Tibial nerve (tissue), 4 donors: ENCODE results near the gene LLGL1. TPM values are rescaled to one million over a fixed set of nuclear protein-coding genes. Genes with fewer than 3 reads are reported as not detected.

Experiments used
- DNase-seq, 2 donors: peaks; one replicate each; pipeline ENCODE4 v3.0.0-alpha.2; 2019; ENCODE audit warnings: low spot score in 2 of 2
- H3K27ac ChIP-seq, 4 donors: fragments of 200-600 bp; sonication (generic) in 3 of 4; one replicate each; pipeline ENCODE4 v1.5.1; 2017 to 2019; ENCODE audit warnings: mild to moderate bottlenecking in 1 of 4
- H3K27me3 ChIP-seq, 2 donors: fragments of 200-600 bp; sonication (generic) in 1 of 2; one replicate each; pipeline versions ENCODE4 v1.5.1 to v1.6.0; 2017 to 2019
- H3K36me3 ChIP-seq, 3 donors: fragments of 200-600 bp; sonication (generic); one replicate each; pipeline ENCODE4 v1.5.1; 2018 to 2019
- H3K4me1 ChIP-seq, 4 donors: fragments of 200-600 bp; sonication (generic) in 3 of 4; one replicate each; pipeline ENCODE4 v1.5.1; 2017 to 2019
- H3K4me3 ChIP-seq, 4 donors: fragments of 200-600 bp; sonication (generic) in 3 of 4; one replicate each; pipeline ENCODE4 v1.5.1; 2017 to 2019; ENCODE audit warnings: mild to moderate bottlenecking in 1 of 4, moderate library complexity in 1 of 4
- H3K9me3 ChIP-seq, 4 donors: fragments of 200-600 bp; sonication (generic) in 3 of 4; one replicate each; pipeline ENCODE4 v1.5.1; 2017 to 2019
- EP300 ChIP-seq, 2 donors: sonication (generic); formaldehyde crosslinking; IDR thresholded peaks; one replicate each; pipeline ENCODE4 v1.6.1; 2017; ENCODE audit warnings: antibody characterized with exemption in 2 of 2, mild to moderate bottlenecking in 1 of 2
- POLR2A ChIP-seq, 2 donors: fragments of 450-650 bp; IDR thresholded peaks; one replicate each; pipeline ENCODE4 v1.6.1; 2017; ENCODE audit warnings: antibody characterized with exemption in 2 of 2, mild to moderate bottlenecking in 2 of 2, moderate library complexity in 2 of 2
- WGBS, 2 donors: methylation state at CpG; one replicate each; pipeline ENCODE4 v1.1.5; 2018; 5-methylcytosine and 5-hydroxymethylcytosine counted together
- total RNA-seq, 4 donors: library from RNA; depleted of rRNA; stranded (reverse); fragments of >200 nt; gene quantifications; one replicate each; pipeline ENCODE4 v1.1.0, GENCODE V29; 2016
- TF ChIP-seq, protein P1 (sequence below), 5 experiments: fragments of 200-600 bp in 3 of 5; fragments of 450-650 bp in 2 of 5; sonication (generic) in 3 of 5; IDR thresholded peaks; one replicate each; pipeline ENCODE4 v1.5.1; 2016 to 2019; ENCODE audit warnings: antibody characterized with exemption in 5 of 5, mild to moderate bottlenecking in 3 of 5, moderate library complexity in 2 of 5

LLGL1 gene
- total RNA-seq = 10 to 100 TPM; 20.9 to 30.2 (median 27.9) TPM

DNA sequence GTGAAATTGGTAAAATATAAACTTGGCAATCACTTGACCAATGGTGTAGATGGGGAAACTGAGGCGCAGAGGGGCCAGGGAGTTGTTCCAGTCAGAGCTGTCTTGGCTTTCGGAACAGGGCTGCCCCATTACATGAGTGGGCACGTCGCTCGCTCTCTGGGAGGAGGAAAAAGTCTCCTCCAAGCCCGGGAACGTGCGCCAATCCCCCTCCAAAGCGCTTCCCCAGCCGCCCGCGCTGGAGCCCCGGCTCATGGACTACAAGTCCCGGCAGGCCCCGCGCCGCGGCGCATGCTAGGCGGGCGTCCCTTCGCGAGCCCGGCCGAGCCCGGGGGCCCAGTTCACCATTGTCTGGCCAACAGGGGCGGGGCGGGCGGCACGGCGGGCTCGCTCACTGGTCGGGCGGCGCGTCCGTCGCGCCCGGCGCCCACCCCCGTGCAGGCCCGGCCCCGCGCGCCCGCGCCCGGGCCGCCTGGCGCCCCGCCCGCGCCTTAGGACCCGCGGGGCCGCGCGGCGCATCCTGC is at the start of gene LLGL1:
Gene LLGL1 (plus strand): TSS at position 515 of the 521 bp plus-strand sequence. CDS start 48 bp downstream, outside the sequence.
- TF ChIP-seq, protein P1, sequence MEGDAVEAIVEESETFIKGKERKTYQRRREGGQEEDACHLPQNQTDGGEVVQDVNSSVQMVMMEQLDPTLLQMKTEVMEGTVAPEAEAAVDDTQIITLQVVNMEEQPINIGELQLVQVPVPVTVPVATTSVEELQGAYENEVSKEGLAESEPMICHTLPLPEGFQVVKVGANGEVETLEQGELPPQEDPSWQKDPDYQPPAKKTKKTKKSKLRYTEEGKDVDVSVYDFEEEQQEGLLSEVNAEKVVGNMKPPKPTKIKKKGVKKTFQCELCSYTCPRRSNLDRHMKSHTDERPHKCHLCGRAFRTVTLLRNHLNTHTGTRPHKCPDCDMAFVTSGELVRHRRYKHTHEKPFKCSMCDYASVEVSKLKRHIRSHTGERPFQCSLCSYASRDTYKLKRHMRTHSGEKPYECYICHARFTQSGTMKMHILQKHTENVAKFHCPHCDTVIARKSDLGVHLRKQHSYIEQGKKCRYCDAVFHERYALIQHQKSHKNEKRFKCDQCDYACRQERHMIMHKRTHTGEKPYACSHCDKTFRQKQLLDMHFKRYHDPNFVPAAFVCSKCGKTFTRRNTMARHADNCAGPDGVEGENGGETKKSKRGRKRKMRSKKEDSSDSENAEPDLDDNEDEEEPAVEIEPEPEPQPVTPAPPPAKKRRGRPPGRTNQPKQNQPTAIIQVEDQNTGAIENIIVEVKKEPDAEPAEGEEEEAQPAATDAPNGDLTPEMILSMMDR (IDR thresholded peaks at IDR 0.05) = no peak
- peak; percentile 29 to 57 for TF ChIP-seq EP300 (IDR thresholded peaks at IDR 0.05)
- H3K36me3 ChIP-seq = no peaks in the 10 kb centered on the region
- H3K4me3 ChIP-seq = peak within 1 kb of the TSS; percentile 45 to 77 (median 61)
- H3K27ac ChIP-seq = peak within 1 kb of the TSS; percentile 63 to 84 (median 69)
- WGBS, 2 donors = 0 to 1% methylated on average over 8 to 57 of the region's 60 CpGs
- H3K27me3 ChIP-seq = no peaks in the 10 kb centered on the region
- peak; percentile 94 to 96 for DNase-seq
- H3K4me1 ChIP-seq = peaks cover 0 to 41% (median 16%) of the 10 kb centered on the region in 4 donors
- H3K9me3 ChIP-seq = no peaks in the 10 kb centered on the region

DNA sequence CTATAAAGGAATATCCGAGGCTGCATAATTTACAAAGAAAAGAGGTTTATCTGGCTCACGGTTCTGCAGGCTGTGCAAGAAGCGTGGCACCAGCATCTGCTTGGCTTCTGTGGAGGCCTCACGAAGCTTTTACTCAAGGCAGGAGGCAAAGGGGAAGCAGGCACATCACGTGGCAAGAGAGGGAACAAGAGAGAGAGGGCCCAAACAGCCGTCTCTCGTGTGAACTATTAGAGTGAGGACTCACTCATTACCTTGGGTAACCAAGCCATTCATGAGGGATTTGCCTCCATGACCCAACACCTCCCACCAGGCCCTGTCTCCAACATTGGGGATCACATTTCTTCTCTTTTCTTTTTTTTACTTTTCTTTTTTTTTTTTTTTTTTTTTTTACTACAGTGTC is 49.3 kb upstream of the LLGL1 start:
- peaks cover 0 to 2% (median 0%) of the 10 kb centered on the region in 4 donors for H3K4me1 ChIP-seq
- H3K9me3 ChIP-seq = no peaks in the 10 kb centered on the region
- H3K27me3 ChIP-seq = no peaks in the 10 kb centered on the region
- H3K4me3 ChIP-seq = no peak overlapping the region
- 68 to 75% methylated on average over 7 of the region's 7 CpGs for WGBS, 2 donors
- peaks cover 0 to 22% (median 0%) of the 10 kb centered on the region in 3 donors for H3K36me3 ChIP-seq
- H3K27ac ChIP-seq = no peak overlapping the region
- peak in 1 of 2 donors; percentile 34 for DNase-seq
- no peak for TF ChIP-seq POLR2A (IDR thresholded peaks at IDR 0.05)
- no peak for TF ChIP-seq EP300 (IDR thresholded peaks at IDR 0.05)
- TF ChIP-seq, protein P1 (IDR thresholded peaks at IDR 0.05) = no peak

DNA sequence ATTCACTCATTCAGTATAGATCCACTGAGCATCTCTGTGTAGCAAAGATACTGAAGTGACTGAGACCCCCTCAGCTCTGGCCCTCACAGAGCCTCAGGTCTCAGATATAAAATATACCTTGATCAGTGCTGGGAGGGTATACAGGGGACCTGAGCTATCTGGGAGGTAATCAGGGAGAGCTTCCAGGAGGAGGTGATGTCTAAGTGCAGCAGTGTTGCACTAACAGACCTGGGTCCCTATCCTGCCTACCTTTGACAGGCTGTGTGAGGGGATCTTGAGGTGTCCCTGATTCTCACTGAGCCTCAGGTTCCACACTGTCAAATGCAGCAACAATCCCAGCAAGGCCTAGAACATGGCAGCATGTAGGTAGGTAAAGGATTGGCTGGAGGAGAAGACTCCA is 48.3 kb upstream of the LLGL1 start:
- H3K4me3 ChIP-seq = no peak overlapping the region
- peaks cover 0 to 12% (median 6%) of the 10 kb centered on the region in 4 donors for H3K4me1 ChIP-seq
- no peak for DNase-seq
- H3K36me3 ChIP-seq = peaks cover 0 to 14% (median 0%) of the 10 kb centered on the region in 3 donors
- TF ChIP-seq EP300 (IDR thresholded peaks at IDR 0.05) = no peak
- H3K9me3 ChIP-seq = no peaks in the 10 kb centered on the region
- H3K27me3 ChIP-seq = no peaks in the 10 kb centered on the region
- no peak overlapping the region for H3K27ac ChIP-seq

DNA sequence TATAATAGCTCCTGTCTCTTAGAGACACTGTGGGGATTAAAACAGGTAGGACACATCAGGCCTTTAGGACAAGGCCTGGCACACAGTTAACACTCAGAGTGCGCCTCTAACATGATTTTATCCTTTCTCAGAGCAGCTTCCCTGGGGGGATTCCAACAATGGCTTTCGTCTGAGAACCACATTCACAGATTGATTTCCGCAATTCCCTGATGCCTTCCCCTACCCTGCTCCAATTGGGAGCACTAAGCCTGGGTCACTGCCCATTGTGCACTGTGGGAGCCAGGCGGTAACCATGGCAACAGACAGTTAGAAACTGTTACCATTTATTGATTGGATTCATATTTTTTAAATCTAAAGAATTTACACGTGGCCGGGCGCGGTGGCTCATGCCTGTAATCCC is 47.7 kb upstream of the LLGL1 start:
- TF ChIP-seq, protein P1 (IDR thresholded peaks at IDR 0.05) = no peak
- no peak for TF ChIP-seq EP300 (IDR thresholded peaks at IDR 0.05)
- peaks cover 0 to 16% (median 9%) of the 10 kb centered on the region in 4 donors for H3K4me1 ChIP-seq
- no peak for DNase-seq
- no peaks in the 10 kb centered on the region for H3K27me3 ChIP-seq
- WGBS, 2 donors = 83 to 86% methylated on average over 8 of the region's 8 CpGs
- no peaks in the 10 kb centered on the region for H3K9me3 ChIP-seq
- H3K27ac ChIP-seq = no peak overlapping the region
- no peak overlapping the region for H3K4me3 ChIP-seq
- H3K36me3 ChIP-seq = peaks cover 0 to 9% (median 0%) of the 10 kb centered on the region in 3 donors

DNA sequence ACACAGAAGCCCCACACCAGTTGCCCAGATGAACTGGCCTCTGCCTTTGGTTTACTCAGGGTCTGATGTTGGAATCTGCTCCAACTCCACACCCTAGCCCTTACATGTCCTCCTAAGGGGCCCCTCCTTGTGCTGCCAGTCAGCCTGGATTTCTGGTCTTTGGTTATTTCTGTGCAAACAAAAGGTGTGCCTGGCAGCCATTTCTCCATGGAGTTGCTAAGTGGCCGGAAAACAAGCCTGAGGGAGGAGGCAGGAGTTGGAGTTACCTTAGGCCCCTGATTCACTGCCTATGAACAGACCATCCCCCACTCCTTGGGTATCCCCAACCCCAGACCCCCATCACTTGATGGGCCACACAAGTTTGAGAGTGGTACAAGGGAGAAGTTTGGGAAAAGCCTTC is 46.2 kb upstream of the LLGL1 start:
- no peak overlapping the region for H3K4me3 ChIP-seq
- DNase-seq = no peak
- 64 to 87% methylated on average over 1 of the region's 1 CpG for WGBS, 2 donors
- no peak overlapping the region for H3K27ac ChIP-seq
- peaks cover 0 to 16% (median 9%) of the 10 kb centered on the region in 4 donors for H3K4me1 ChIP-seq
- no peaks in the 10 kb centered on the region for H3K9me3 ChIP-seq
- TF ChIP-seq EP300 (IDR thresholded peaks at IDR 0.05) (no peak), POLR2A (IDR thresholded peaks at IDR 0.05) (no peak)
- TF ChIP-seq, protein P1 (IDR thresholded peaks at IDR 0.05) = no peak
- H3K36me3 ChIP-seq = peaks cover 0 to 2% (median 0%) of the 10 kb centered on the region in 3 donors
- H3K27me3 ChIP-seq = no peaks in the 10 kb centered on the region
